Neural cell (in vitro differentiated cells): Measurements from ENCODE around the gene ADPRS. TPM values are rescaled to one million over a fixed set of nuclear protein-coding genes. Genes with fewer than 3 reads are reported as not detected.

Experiments used
- H2AFZ ChIP-seq: fragments of 200-600, 300-800 bp; sonication (generic), shearing (Covaris generic); 2 replicates; pipeline ENCODE4 v1.6.0; 2014; ENCODE audit warnings: low read depth, mild to moderate bottlenecking, antibody characterized with exemption, low read length, moderate library complexity
- H3F3A ChIP-seq: fragments of 200-600 bp; shearing (Covaris generic); 2 replicates; pipeline ENCODE4 v1.6.1; 2016; ENCODE audit warnings: mild to moderate bottlenecking, moderate library complexity, mixed read lengths, antibody characterized with exemption, low read length; ENCODE audit not compliant: insufficient read depth, poor library complexity, severe bottlenecking
- H3K27ac ChIP-seq: fragments of 200-600, 300-800 bp; sonication (generic), shearing (Covaris generic); 2 replicates; pipeline ENCODE4 v1.5.1; 2014; ENCODE audit warnings: mild to moderate bottlenecking, low read length, moderate library complexity
- H3K27me3 ChIP-seq: fragments of 300-800, 200-600 bp; sonication (generic), shearing (Covaris generic); 2 replicates; pipeline ENCODE4 v1.6.0; 2014; ENCODE audit warnings: mild to moderate bottlenecking, low read depth, low read length, moderate library complexity; ENCODE audit not compliant: insufficient read depth
- H3K36me3 ChIP-seq: fragments of 300-800, 200-600 bp; sonication (generic), shearing (Covaris generic); 2 replicates; pipeline ENCODE4 v1.5.1; 2014; ENCODE audit warnings: mild to moderate bottlenecking, antibody characterized with exemption, low read length, moderate library complexity; ENCODE audit not compliant: insufficient read depth
- H3K4me2 ChIP-seq: fragments of 300-800, 200-600 bp; sonication (generic), shearing (Covaris generic); 2 replicates; pipeline ENCODE4 v1.6.0; 2014; ENCODE audit warnings: mild to moderate bottlenecking, low read length
- H3K4me3 ChIP-seq: fragments of 300-800, 200-600 bp; sonication (generic), shearing (Covaris generic); 2 replicates; pipeline ENCODE4 v1.5.1; 2014; ENCODE audit warnings: mild to moderate bottlenecking, low read length, moderate library complexity
- H3K79me2 ChIP-seq: fragments of 200-600 bp; shearing (Covaris generic); replicated peaks from 2 replicates; pipeline ENCODE4 v1.6.0; 2014; ENCODE audit warnings: mild to moderate bottlenecking, low read length, moderate library complexity; ENCODE audit not compliant: insufficient read depth
- H3K9ac ChIP-seq: fragments of 300-800, 200-600 bp; sonication (generic), shearing (Covaris generic); 2 replicates; pipeline ENCODE4 v1.6.1; 2016; ENCODE audit warnings: mild to moderate bottlenecking, low read length, mixed read lengths
- H3K9me2 ChIP-seq: fragments of 200-600 bp; shearing (Covaris generic); 2 replicates; pipeline ENCODE4 v1.6.1; 2016; ENCODE audit warnings: mild to moderate bottlenecking, low read length, mixed read lengths; ENCODE audit not compliant: insufficient read depth
- H3K9me3 ChIP-seq: fragments of 200-600, 300-800 bp; sonication (generic), shearing (Covaris generic); 2 replicates; pipeline ENCODE4 v1.6.1; 2016; ENCODE audit warnings: mild to moderate bottlenecking, mixed run types, low read length, moderate library complexity, mixed read lengths
- H4K20me1 ChIP-seq: fragments of 200-600 bp; shearing (Covaris generic); 2 replicates; pipeline ENCODE4 v1.6.1; 2016; ENCODE audit warnings: mild to moderate bottlenecking, mixed run types; ENCODE audit not compliant: insufficient read depth
- CTCF ChIP-seq: fragments of 450-650 bp; IDR thresholded peaks from 2 replicates; pipeline ENCODE4 v1.5.1; 2014; ENCODE audit warnings: antibody characterized with exemption, mild to moderate bottlenecking, moderate library complexity; ENCODE audit not compliant: poor library complexity, severe bottlenecking
- EP300 ChIP-seq: fragments of 450-650 bp; conservative IDR thresholded peaks from 2 replicates; pipeline ENCODE4 v1.6.1; 2014; ENCODE audit warnings: antibody characterized with exemption, mild to moderate bottlenecking, moderate library complexity; ENCODE audit not compliant: poor library complexity, severe bottlenecking
- EZH2 ChIP-seq: fragments of 200-600, 300-800 bp; shearing (Covaris generic), sonication (generic); IDR thresholded peaks from 2 replicates; pipeline ENCODE4 v1.6.1; 2014; ENCODE audit warnings: antibody characterized with exemption, low read length, borderline replicate concordance, mild to moderate bottlenecking; ENCODE audit not compliant: insufficient read depth, poor library complexity, severe bottlenecking
- MXI1 ChIP-seq: fragments of 450-650 bp; conservative IDR thresholded peaks from 2 replicates; pipeline ENCODE4 v1.6.1; 2014; ENCODE audit warnings: antibody characterized with exemption, mild to moderate bottlenecking; ENCODE audit not compliant: poor library complexity, severe bottlenecking
- POLR2AphosphoS5 ChIP-seq: IDR thresholded peaks from 2 replicates; pipeline ENCODE4 v1.6.1; 2012
- RAD21 ChIP-seq: fragments of 450-650 bp; conservative IDR thresholded peaks from 2 replicates; pipeline ENCODE4 v1.6.1; 2014; ENCODE audit warnings: antibody characterized with exemption, mild to moderate bottlenecking, moderate library complexity
- SMC3 ChIP-seq: fragments of 450-650 bp; conservative IDR thresholded peaks from 2 replicates; pipeline ENCODE4 v1.6.1; 2014; ENCODE audit warnings: antibody characterized with exemption, mild to moderate bottlenecking, moderate library complexity; ENCODE audit not compliant: poor library complexity
- TAF1 ChIP-seq: IDR thresholded peaks from 2 replicates; pipeline ENCODE4 v1.6.1; 2012; ENCODE audit warnings: low read depth
- polyA plus RNA-seq: library from polyadenylated mRNA; depleted of rRNA; stranded (reverse); fragments of >200 nt; gene quantifications from 2 replicates; pipeline ENCODE4 v1.2.3, GENCODE V29; 2014
- TF ChIP-seq, protein P1 (sequence below): IDR thresholded peaks from 2 replicates; pipeline ENCODE4 v1.6.1; 2012; ENCODE audit warnings: borderline replicate concordance

Gene ADPRS
- polyA plus RNA-seq, 1 donor from 2014 or later = 66.7 TPM

GRCh38 chr1:36115931-36116330, 27.2 kb downstream of the ADPRS start:
- no peak overlapping the region for H2AFZ ChIP-seq
- TF ChIP-seq RAD21 (no peak), EP300 (no peak), SMC3 (no peak), POLR2AphosphoS5 (no peak), CTCF (no peak), MXI1 (no peak), TAF1 (no peak), EZH2 (no peak)
- TF ChIP-seq, protein P1, sequence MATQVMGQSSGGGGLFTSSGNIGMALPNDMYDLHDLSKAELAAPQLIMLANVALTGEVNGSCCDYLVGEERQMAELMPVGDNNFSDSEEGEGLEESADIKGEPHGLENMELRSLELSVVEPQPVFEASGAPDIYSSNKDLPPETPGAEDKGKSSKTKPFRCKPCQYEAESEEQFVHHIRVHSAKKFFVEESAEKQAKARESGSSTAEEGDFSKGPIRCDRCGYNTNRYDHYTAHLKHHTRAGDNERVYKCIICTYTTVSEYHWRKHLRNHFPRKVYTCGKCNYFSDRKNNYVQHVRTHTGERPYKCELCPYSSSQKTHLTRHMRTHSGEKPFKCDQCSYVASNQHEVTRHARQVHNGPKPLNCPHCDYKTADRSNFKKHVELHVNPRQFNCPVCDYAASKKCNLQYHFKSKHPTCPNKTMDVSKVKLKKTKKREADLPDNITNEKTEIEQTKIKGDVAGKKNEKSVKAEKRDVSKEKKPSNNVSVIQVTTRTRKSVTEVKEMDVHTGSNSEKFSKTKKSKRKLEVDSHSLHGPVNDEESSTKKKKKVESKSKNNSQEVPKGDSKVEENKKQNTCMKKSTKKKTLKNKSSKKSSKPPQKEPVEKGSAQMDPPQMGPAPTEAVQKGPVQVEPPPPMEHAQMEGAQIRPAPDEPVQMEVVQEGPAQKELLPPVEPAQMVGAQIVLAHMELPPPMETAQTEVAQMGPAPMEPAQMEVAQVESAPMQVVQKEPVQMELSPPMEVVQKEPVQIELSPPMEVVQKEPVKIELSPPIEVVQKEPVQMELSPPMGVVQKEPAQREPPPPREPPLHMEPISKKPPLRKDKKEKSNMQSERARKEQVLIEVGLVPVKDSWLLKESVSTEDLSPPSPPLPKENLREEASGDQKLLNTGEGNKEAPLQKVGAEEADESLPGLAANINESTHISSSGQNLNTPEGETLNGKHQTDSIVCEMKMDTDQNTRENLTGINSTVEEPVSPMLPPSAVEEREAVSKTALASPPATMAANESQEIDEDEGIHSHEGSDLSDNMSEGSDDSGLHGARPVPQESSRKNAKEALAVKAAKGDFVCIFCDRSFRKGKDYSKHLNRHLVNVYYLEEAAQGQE = no peak
- no peak overlapping the region for H3K27ac ChIP-seq
- no peak overlapping the region for H3K4me3 ChIP-seq
- H3F3A ChIP-seq = no peaks in the 10 kb centered on the region
- no peak overlapping the region for H3K4me2 ChIP-seq
- no peaks in the 10 kb centered on the region for H3K9me3 ChIP-seq
- H3K27me3 ChIP-seq = no peaks in the 10 kb centered on the region
- no peaks in the 10 kb centered on the region for H3K79me2 ChIP-seq
- H3K9me2 ChIP-seq = no peaks in the 10 kb centered on the region
- H3K36me3 ChIP-seq = no peaks in the 10 kb centered on the region
- H4K20me1 ChIP-seq = no peaks in the 10 kb centered on the region
- no peak overlapping the region for H3K9ac ChIP-seq

GRCh38 chr1:36116901-36117300, 28.2 kb downstream of the ADPRS start:
- Histone ChIP-seq H3K79me2 (no peaks in the 10 kb centered on the region), H3K9me2 (no peaks in the 10 kb centered on the region)
- TF ChIP-seq EP300 (no peak), TAF1 (no peak), POLR2AphosphoS5 (no peak), RAD21 (no peak), MXI1 (no peak), SMC3 (no peak)
- TF ChIP-seq, protein P1 = no peak

More at GRCh38 chr1:36116901-36117300, 28.2 kb downstream of the ADPRS start:
- H3K4me3 ChIP-seq = no peak overlapping the region
- H3K4me2 ChIP-seq = no peak overlapping the region
- no peaks in the 10 kb centered on the region for H3F3A ChIP-seq
- H3K27me3 ChIP-seq = no peaks in the 10 kb centered on the region
- H2AFZ ChIP-seq = no peak overlapping the region
- H3K27ac ChIP-seq = no peak overlapping the region
- no peak overlapping the region for H3K9ac ChIP-seq
- no peaks in the 10 kb centered on the region for H3K36me3 ChIP-seq
- no peaks in the 10 kb centered on the region for H3K9me3 ChIP-seq
- no peaks in the 10 kb centered on the region for H4K20me1 ChIP-seq
